Left cardiac atrium (tissue), 4 donors: Measurements from ENCODE around the gene PRR33. TPM values are rescaled to one million over a fixed set of nuclear protein-coding genes. Genes with fewer than 3 reads are reported as not detected.
A peak's percentile ranks its signal among the peaks of the same experiment; 100 is the strongest.

Experiments used
- ATAC-seq, 2 donors: fragments of 200-7000 bp; cut with Tn5 transposase; one replicate each; pipeline ENCODE4 v1.9.1; 2020; ENCODE audit warnings: mild to moderate bottlenecking in 2 of 2, moderate library complexity in 2 of 2
- DNase-seq: peaks from one replicate; pipeline ENCODE4 v3.0.0-alpha.2; 2020
- intact Hi-C, 2 donors: fragments of 100-400 bp; cut with DNase I; formaldehyde crosslinking; loops; one replicate each; pipeline versions ENCODE4 v1.14.1 to v1.15.1; 2022 to 2023
- total RNA-seq, 2 donors: library from RNA; stranded (reverse); fragmentation: NEBNext Ultra II Directional; extraction: Animal tissue kit (Norgen Biotek cat#: 25700); gene quantifications; one replicate each; pipeline ENCODE4 v1.2.1, GENCODE V29; 2021
- donor health status: DM: no; HTN: yes; CAD: no.
- donor health status: DM: no; HTN: yes; CAD: no; lungs with severe emphysema.
- donor health status: DM: yes; HTN: yes; CAD: no.
- donor health status: Dilated cardiomyopathy.

The PRR33 gene
- total RNA-seq, 2 donors from 2014 or later = 0.10 to 0.50 TPM

DNA sequence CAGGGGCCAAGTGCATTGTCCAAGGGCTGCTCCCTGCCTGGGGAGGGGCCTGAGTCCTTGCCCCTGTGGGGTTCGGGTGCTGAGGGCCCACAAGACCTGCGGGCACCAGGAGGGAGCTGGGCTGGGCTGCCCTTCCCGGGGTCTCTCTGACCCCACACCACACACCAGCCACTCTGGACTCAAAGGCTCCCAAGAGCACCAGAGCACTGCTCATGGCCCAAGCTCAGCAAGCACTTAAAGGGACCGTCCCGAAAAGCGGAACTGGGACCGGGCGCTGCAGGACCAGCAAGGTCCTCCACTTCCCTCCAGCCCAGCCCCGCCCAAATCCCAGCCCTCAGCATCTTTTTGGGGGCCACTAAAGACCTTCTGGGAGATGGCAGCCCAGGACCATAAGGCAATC is 33.5 kb downstream of the PRR33 start:
- intact Hi-C loops = no loop called here
- DNase-seq (no peak), ATAC-seq (no peak)

GRCh38 chr11:1857064-1857463 is 34.6 kb downstream of the PRR33 start:
- DNase-seq = no peak
- no peak for ATAC-seq
- intact Hi-C loops = no loop called here

DNA sequence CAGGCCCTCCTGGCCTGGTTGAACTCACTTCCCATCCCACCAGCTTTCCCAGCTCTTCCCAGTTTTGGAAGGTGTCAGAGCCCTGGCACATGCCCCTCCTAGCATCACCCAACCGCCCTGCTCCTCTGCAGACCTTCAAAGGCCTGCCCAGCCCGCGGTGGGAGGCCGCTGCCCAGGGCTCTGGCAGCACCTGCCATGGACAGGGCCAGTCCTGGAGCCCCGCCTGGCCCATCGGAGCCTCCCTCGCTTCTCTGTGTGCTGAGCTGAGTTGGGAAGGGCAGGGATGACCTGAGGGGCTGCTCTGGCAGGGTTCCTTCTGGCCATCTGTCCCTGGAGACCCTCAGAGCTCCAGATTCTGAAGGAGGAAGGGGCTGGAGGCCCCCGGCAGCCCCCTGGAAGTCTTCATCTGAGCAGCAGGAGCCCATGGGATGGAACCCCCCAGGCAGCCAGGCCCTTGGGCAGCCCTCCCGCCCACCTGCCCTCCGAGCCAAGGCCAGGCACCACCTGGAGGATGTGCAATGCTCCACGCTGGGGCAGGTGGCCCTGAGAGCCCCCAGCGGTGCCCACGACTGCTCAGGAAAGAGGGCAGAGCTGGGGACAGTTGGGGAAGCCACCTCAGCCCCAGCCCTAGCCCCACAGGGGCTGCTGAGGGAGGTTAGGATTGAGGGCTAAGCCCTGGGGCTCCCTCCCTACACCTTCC is 35.2 kb downstream of the PRR33 start:
- DNase-seq = no peak
- ATAC-seq = no peak
- intact Hi-C loops = no loop called here

DNA sequence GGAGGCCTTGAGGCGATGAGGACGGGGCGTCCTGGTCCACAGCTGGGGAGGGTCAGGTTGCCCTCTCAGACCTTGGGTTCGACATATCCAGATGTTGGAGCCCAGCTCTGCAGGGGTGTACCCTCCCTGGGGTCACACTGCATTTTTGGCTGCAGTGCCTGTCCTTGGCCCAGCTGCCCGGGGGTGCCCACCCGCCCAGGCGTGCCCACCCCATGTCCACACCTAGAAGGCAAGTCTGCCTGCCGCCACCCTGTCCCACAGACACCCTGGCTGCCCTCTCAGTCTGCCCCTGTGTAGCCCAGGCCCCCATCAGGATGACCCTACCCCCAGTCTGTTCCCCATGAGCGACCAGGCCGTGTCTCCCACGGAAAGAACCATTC is 35.8 kb downstream of the PRR33 start:
- intact Hi-C loops = no loop called here
- no peak for DNase-seq
- no peak for ATAC-seq

DNA sequence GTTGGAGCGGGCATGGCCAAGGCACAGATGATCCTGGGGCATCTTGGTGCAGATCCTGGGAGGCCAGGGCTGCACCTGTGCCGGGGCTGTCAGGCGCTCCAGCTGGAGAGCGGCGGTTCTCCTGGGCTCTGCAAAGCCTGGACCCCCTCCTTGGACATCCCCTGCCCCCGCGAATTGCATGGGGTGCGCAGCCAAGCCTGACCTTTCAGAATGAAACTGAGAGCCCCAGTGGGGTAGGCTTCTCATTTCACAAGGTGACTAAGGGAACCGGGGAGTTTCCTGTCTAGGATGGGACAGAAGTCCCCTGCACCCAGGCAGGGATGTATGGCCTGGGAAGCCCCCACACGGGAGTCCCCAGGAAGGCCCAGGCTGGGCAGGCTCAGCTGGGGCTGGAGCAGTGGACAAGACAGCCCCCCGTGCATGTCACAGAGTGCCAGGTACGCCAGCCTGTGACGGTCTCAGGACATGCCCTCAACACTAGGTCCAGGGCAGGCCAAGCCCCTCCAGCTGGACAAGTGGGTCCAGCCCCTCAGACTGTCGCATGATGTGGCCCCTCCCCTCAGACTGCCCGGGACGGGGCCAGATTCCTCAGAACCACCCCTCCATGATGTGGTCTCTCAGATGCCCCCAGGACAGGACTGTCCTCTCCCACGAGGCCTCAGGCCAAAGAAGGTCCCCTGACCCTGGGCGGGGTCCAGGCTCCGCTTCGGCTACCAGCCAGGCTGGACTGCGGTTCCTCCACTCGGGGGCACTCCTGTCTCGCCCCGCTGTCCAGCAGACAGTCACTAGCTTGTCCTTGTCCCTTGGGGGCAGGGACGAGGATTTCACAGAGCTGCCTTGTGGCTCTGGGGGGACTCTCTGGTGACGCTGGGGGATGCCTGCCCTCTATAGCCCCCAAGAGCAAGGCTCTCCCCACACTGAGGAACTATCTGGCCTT is 36.5 kb downstream of the PRR33 start:
- ATAC-seq (no peak), DNase-seq (no peak)
- intact Hi-C loops = no loop called here

DNA sequence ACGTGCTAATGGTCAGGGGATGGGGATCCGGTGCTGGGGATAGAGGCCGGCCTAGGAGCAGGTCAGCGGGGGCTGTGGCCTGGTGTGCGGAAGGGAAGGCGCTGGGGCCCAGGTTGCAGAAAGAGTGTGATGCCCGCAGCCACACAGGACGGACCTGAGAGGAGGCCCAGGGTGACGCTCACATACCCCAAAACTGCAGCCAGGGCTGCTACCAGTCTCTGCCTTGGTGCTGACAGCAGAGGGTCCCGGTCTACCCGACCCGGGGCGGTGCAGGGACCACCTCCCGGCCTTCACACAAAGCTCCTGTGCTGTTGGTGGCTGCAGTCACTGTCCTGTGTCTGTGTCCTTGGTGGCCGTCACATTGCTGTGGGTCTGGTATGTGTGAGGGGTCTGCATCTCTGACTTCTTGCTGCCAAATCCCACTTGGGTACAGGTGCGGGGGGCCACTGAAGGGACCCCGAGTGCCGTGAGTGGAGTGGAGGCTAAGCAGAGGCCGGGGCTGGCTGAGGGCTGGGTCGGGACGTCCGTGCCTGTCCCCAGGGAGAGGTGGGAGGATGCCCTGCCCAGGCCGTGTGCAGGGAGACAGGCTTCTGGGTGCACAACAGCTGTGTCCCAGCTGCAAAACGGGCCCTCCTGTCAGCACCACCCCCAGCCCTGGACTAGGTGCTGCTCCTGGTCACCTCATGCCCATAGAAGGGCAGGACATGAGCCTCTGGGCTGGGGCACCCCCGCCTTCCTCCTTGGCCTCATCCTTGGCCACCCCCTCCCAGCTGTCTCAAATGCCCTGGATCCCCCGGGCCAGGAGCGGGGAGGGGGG is 37.4 kb downstream of the PRR33 start:
- DNase-seq (no peak), ATAC-seq (no peak)
- intact Hi-C loops = no loop called here

- ATAC-seq (no peak), DNase-seq (no peak)
- intact Hi-C loops = no loop called here
Observed at GRCh38 chr11:1853376-1854131, 38.1 kb downstream of the PRR33 start.

DNA sequence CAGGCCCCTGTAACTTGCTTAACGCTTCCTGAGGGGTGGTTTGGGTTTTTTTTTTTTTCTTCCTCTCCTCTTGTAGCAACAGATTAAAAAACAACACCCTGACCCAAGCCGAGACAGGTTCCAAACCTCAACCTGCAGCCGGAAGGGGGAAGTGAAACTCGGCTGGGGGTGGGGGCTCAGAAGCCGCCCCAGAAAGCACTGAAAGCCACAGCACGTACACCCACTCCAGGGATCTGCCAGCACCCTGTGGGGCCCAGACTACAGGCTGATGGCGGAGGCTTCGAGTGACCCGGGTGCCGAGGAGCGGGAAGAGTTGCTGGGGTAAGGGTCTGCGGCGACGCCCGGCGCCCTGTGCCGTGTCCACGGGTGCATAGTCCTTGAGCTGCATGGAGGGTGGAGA is 38.8 kb downstream of the PRR33 start, which contains the start of gene LSP1:
LSP1 (plus strand) TSS at position 208 of the 400 bp plus-strand sequence; CDS start at position 269, 61 bp downstream.
- no peak for DNase-seq
- ATAC-seq = peak in 1 of 2 donors; percentile 53
- intact Hi-C loops = no loop called here

DNA sequence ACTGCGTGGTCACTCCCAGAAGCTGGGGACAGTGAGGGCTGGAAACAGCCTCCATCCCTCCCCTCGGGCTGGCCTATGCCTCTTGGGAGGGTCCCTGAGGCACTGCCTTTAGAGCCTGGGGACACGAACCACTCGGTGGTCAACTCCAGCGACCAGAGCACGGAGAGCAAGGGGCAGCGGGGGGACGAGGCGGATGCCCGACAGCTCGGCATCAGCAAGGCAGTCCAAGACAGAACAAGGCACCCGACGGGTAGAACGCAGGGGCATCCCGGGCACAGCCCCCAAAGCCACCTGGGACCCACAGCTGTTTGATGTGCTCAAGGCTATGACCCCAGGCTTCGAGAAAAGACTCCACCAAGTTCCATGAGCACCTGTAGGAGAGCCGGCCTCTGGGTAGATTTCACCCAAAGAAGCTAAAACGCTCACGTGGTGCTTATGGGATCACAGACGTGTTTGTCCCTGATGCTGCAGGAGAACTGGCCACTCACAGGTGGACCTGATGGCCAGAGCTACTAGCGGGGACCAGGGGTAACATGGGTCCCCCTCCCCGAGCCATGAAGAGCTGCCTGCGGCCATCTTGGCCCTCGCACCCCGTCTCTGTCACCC is 39.3 kb downstream of the PRR33 start:
- intact Hi-C loops = no loop called here
- ATAC-seq (no peak), DNase-seq (no peak)

- ATAC-seq = no peak
- intact Hi-C loops = no loop called here
- no peak for DNase-seq
Observed at GRCh38 chr11:1851468-1852180, 40.1 kb downstream of the PRR33 start.

- intact Hi-C loops = no loop called here
- ATAC-seq (no peak), DNase-seq (no peak)
Observed at GRCh38 chr11:1848640-1849430, 42.9 kb downstream of the PRR33 start.

DNA sequence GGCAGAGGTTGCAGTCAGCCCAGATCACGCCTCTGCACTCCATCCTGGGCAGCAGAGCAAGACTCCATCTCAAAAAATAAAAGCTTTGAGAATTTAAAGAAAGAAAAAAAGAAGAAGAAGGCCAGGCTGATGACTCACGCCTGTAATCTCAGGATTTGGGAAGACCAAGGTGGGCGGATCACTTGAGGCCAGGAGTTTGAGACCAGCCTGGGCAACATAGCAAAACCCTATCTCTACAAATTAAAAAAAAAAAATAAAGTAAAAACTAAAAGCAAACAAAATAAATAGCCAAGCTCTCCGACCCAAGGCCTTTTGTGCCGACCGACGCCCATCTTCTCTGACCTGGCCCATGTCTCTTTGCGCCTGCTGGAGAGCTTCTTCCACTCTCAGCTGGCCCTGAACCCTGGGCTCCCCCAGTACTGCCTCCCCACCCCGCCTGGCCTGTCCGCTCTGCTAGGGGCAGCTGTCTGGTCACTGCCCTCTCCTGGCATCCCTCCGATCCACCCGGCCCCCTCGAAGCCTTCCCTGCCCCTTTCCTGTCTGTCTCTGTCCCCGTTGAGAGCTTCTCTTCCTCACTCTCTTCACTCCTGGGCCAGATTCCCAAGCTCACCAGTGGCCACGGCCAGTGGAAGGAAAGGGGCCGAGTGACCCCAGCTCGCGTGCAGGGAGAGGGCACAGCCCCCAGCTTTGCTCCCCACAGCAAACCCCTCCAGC is 43.6 kb downstream of the PRR33 start:
- DNase-seq (no peak), ATAC-seq (no peak)
- intact Hi-C loops = no loop called here

DNA sequence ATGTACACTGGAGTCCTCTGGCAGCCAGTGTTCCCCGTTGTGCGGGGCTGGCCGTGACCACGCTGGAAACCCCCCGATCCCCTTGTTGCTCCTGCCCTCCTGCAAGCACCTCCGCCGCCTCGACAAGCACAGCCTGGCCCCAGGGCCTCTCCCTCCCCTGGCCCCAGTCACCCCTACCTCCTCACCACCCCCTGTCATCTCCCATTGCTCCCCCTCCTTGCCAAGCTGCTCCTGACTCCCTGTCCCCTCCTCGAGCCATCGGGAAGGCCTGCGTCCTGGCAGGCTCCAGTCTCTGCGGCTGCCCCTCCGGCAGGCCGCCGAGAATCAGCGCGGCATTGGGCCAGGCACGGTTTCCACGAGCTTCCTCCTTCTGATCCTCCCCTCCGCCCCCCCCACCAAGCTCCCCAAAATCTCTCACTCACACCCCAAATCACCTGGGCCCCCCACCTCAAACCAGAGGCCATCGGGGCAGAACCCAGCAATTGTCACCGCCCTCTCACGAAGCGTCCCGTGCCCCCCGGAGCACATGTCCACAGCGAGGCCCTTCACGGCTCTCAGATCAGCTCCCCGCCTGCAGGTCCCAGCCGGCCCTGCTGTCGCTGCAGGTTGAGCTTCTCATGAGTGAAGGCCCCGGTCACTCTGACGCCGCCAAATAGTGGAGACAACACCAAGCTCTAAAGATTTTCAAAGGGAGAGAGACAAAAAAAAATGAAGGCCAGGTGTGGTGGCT is 44.5 kb downstream of the PRR33 start:
- intact Hi-C loops = no loop called here
- ATAC-seq (no peak), DNase-seq (no peak)

GRCh38 chr11:1846453-1846932 is 45.2 kb downstream of the PRR33 start:
- no peak for ATAC-seq
- no peak for DNase-seq
- intact Hi-C loops = no loop called here

- intact Hi-C loops = no loop called here
- ATAC-seq (no peak), DNase-seq (no peak)
Observed at GRCh38 chr11:1845561-1846452, 45.9 kb downstream of the PRR33 start.
